Coronary artery (tissue), 2 donors: ENCODE data around the gene GLIPR2.
A peak's percentile ranks its signal among the peaks of the same experiment; 100 is the strongest.

Experiments
- DNase-seq: peaks from one replicate; pipeline ENCODE4 v3.0.0-alpha.2; 2017; ENCODE audit warnings: low spot score
- H3K27ac ChIP-seq, 2 donors: fragments of 200-600 bp; sonication (generic); one replicate each; pipeline ENCODE4 v1.5.1; 2016 to 2019
- H3K4me3 ChIP-seq: fragments of 200-600 bp; sonication (generic); 2 replicates; pipeline ENCODE4 v1.5.1; 2016; ENCODE audit warnings: mild to moderate bottlenecking, moderate library complexity
- CTCF ChIP-seq: fragments of 200-600 bp; sonication (generic); IDR thresholded peaks from one replicate; pipeline ENCODE4 v1.5.1; 2019; ENCODE audit warnings: antibody characterized with exemption

Gene GLIPR2

GRCh38 chr9:36148311-36149051 is 11.9 kb downstream of the GLIPR2 start:
- Histone ChIP-seq H3K4me3 (peak overlapping the region; percentile 42), H3K27ac (peak overlapping the region; percentile 81 to 92)
- no peak for TF ChIP-seq CTCF
- DNase-seq = peak; percentile 97

- TF ChIP-seq CTCF = no peak
- H3K27ac ChIP-seq = peak overlapping the region; percentile 81 to 92
- no peak for DNase-seq
- peak overlapping the region; percentile 42 for H3K4me3 ChIP-seq
Measured at GRCh38 chr9:36149197-36149596, 12.7 kb downstream of the GLIPR2 start.

- TF ChIP-seq CTCF = no peak
- Histone ChIP-seq H3K27ac (peak overlapping the region; percentile 9 to 68), H3K4me3 (no peak overlapping the region)
- DNase-seq = no peak
Measured at GRCh38 chr9:36150574-36151315, 14.2 kb downstream of the GLIPR2 start.

GRCh38 chr9:36151316-36152210 is 15.0 kb downstream of the GLIPR2 start:
- TF ChIP-seq CTCF = no peak
- no peak for DNase-seq
- peak overlapping the region; percentile 31 to 68 for H3K27ac ChIP-seq
- H3K4me3 ChIP-seq = no peak overlapping the region

GRCh38 chr9:36152741-36153438 is 16.4 kb downstream of the GLIPR2 start:
- DNase-seq = no peak
- TF ChIP-seq CTCF = no peak
- H3K27ac ChIP-seq = peak overlapping the region; percentile 46 to 81
- H3K4me3 ChIP-seq = no peak overlapping the region

- no peak for DNase-seq
- no peak overlapping the region for H3K4me3 ChIP-seq
- H3K27ac ChIP-seq = peak overlapping the region; percentile 46 to 81
- TF ChIP-seq CTCF = no peak
Measured at GRCh38 chr9:36153746-36154145, 17.2 kb downstream of the GLIPR2 start.
